H54 (cell line): ENCODE results near the gene SF3B6.
A peak's percentile ranks its signal among the peaks of the same experiment; 100 is the strongest.
"Not testable (repeated sequence)": the region's sequence is repeated elsewhere in the genome, so short reads cannot be mapped to it uniquely, and the experiment has no call there.

Experiments used
- DNase-seq: peaks from one replicate; pipeline ENCODE4 v3.0.0; 2011; ENCODE audit warnings: low spot score, mixed read lengths; ENCODE audit not compliant: insufficient read length
- FAIRE-seq: peaks from 3 replicates; lab custom pipeline; 2011; peaks lifted over from hg19 to GRCh38; lab: Jason Lieb, UNC
- POLR2A ChIP-seq: IDR thresholded peaks from 2 replicates; pipeline ENCODE4 v1.6.1; 2011; ENCODE audit warnings: low read depth, mild to moderate bottlenecking, low read length

Gene SF3B6

GRCh38 chr2:24105816-24106215 lies 29.7 kb upstream of the SF3B6 start:
- no peak for TF ChIP-seq POLR2A
- FAIRE-seq (no peak), DNase-seq (no peak)

- FAIRE-seq (no peak), DNase-seq (no peak)
- no peak for TF ChIP-seq POLR2A
Observed at GRCh38 chr2:24104906-24105305, 28.8 kb upstream of the SF3B6 start.

GRCh38 chr2:24104110-24104650 lies 28.1 kb upstream of the SF3B6 start:
- FAIRE-seq: no peak
- TF ChIP-seq POLR2A: no peak
- no peak for DNase-seq

GRCh38 chr2:24102677-24103076 lies 26.6 kb upstream of the SF3B6 start:
- no peak for FAIRE-seq
- no peak for TF ChIP-seq POLR2A
- no peak for DNase-seq

- no peak for TF ChIP-seq POLR2A
- no peak for FAIRE-seq
Observed at GRCh38 chr2:24101992-24102391, 25.9 kb upstream of the SF3B6 start.

GRCh38 chr2:24100732-24101131 lies 24.6 kb upstream of the SF3B6 start:
- DNase-seq, FAIRE-seq: not testable (repeated sequence)

More at GRCh38 chr2:24101992-24102391, 25.9 kb upstream of the SF3B6 start:
- DNase-seq: no peak

GRCh38 chr2:24095171-24095677 lies 19.1 kb upstream of the SF3B6 start:
- DNase-seq, FAIRE-seq: not testable (repeated sequence)

GRCh38 chr2:24093270-24093669 lies 17.1 kb upstream of the SF3B6 start:
- not testable (repeated sequence) for DNase-seq, FAIRE-seq

GRCh38 chr2:24088821-24089359 lies 12.8 kb upstream of the SF3B6 start:
- FAIRE-seq (no peak), DNase-seq (no peak)
- no peak for TF ChIP-seq POLR2A

- no peak for FAIRE-seq
- no peak for TF ChIP-seq POLR2A
Observed at GRCh38 chr2:24087032-24087431, 10.9 kb upstream of the SF3B6 start.

GRCh38 chr2:24086241-24086640 lies 10.1 kb upstream of the SF3B6 start:
- DNase-seq (no peak), FAIRE-seq (no peak)
- TF ChIP-seq POLR2A: no peak

More at GRCh38 chr2:24087032-24087431, 10.9 kb upstream of the SF3B6 start:
- no peak for DNase-seq

- no peak for TF ChIP-seq POLR2A
- DNase-seq (peak; percentile 17), FAIRE-seq (no peak)
Observed at GRCh38 chr2:24085200-24085489, 9.0 kb upstream of the SF3B6 start.

- FAIRE-seq: peak; percentile 45
- peak; percentile 89 for DNase-seq
- peak; percentile 73 for TF ChIP-seq POLR2A
Observed at GRCh38 chr2:24084386-24085199, 8.5 kb upstream of the SF3B6 start, which contains the start of gene TP53I3. TSS of gene TP53I3 (minus strand) at chr2:24084834. CDS start at chr2:24084326, 508 bp downstream.

GRCh38 chr2:24083567-24084385 lies 7.7 kb upstream of the SF3B6 start:
- 0 out of 2 replicates have a peak, but pooled peaks have one; percentile 6 for TF ChIP-seq POLR2A
- FAIRE-seq (peak; percentile 23), DNase-seq (peak; percentile 68)
